ENCODE data around the gene PPP2R1A. TPM values are rescaled to one million over a fixed set of nuclear protein-coding genes. Genes with fewer than 3 reads are reported as not detected.

Gene PPP2R1A
- total and polyA plus RNA-seq, 2 of the 13 experiments (the other 11 are each of a cell fraction or from before 2014, with no cell fraction given) = 86.7 to 130 TPM

GRCh38 chr19:52189735-52190486 is at the start of gene PPP2R1A (continued):
- TF ChIP-seq CEBPZ (IDR thresholded peaks at IDR 0.05; ENCODE audit: low read length) (peak; percentile 58), ZBTB21 (CRISPR knock-in tag; IDR thresholded peaks at IDR 0.05) (no peak), SOX6 (IDR thresholded peaks at IDR 0.05) (no peak), SOX6 (CRISPR knock-in tag; IDR thresholded peaks at IDR 0.05) (peak; percentile 67), REPIN1 (CRISPR knock-in tag; IDR thresholded peaks at IDR 0.05; ENCODE audit: borderline replicate concordance, low read depth) (0 out of 2 replicates have a peak, but pooled peaks have one; percentile 35), ZNF263 (CRISPR knock-in tag; IDR thresholded peaks at IDR 0.05) (peak; percentile 74), HMGA1 (CRISPR knock-in tag; conservative IDR thresholded peaks at IDR 0.05) (no peak), ZNF737 (CRISPR knock-in tag; IDR thresholded peaks at IDR 0.05; ENCODE audit: borderline replicate concordance) (no peak), ZSCAN22 (CRISPR knock-in tag; IDR thresholded peaks at IDR 0.05) (peak; percentile 24; the same call in 1 of the 2 replicates), SMARCE1 (IDR thresholded peaks at IDR 0.05; ENCODE audit: borderline replicate concordance) (no peak), FOXC1 (CRISPR knock-in tag; IDR thresholded peaks at IDR 0.05; ENCODE audit: borderline replicate concordance) (peak; percentile 44; the same call in 1 of the 2 replicates), ATF7 (IDR thresholded peaks at IDR 0.05) (no peak), ATF7 (CRISPR knock-in tag; IDR thresholded peaks at IDR 0.05) (no peak), ZNF598 (CRISPR knock-in tag; IDR thresholded peaks at IDR 0.05; ENCODE audit: borderline replicate concordance) (peak; percentile 23; the same call in 1 of the 2 replicates), ZNF777 (CRISPR knock-in tag; IDR thresholded peaks at IDR 0.05) (peak; percentile 55), JUN (CRISPR knock-in tag; IDR thresholded peaks at IDR 0.05) (0 out of 2 replicates have a peak, but pooled peaks have one; percentile 46), NFYC (CRISPR knock-in tag; IDR thresholded peaks at IDR 0.05) (peak; percentile 83), HNRNPLL (IDR thresholded peaks at IDR 0.05; ENCODE audit: low read depth, low read length, poor library complexity, severe bottlenecking) (peak; percentile 74), TBX2 (CRISPR knock-in tag; IDR thresholded peaks at IDR 0.05; ENCODE audit: borderline replicate concordance) (peak; percentile 85), MEF2D (CRISPR knock-in tag; IDR thresholded peaks at IDR 0.05) (peak; percentile 67), MEIS2 (CRISPR knock-in tag; IDR thresholded peaks at IDR 0.05) (peak; percentile 28; the same call in 1 of the 2 replicates), BORCS8-MEF2B (CRISPR knock-in tag; IDR thresholded peaks at IDR 0.05) (peak; percentile 76), ZBTB44 (CRISPR knock-in tag; IDR thresholded peaks at IDR 0.05) (0 out of 2 replicates have a peak, but pooled peaks have one; percentile 59), ZMAT3 (CRISPR knock-in tag; conservative IDR thresholded peaks at IDR 0.05) (peak; percentile 37; the same call in 1 of the 2 replicates), ZNF230 (CRISPR knock-in tag; IDR thresholded peaks at IDR 0.05) (peak; percentile 90; the same call in 1 of the 2 replicates), ZNF703 (CRISPR knock-in tag; IDR thresholded peaks at IDR 0.05; ENCODE audit: borderline replicate concordance) (no peak), ZNF747 (CRISPR knock-in tag; IDR thresholded peaks at IDR 0.05; ENCODE audit: borderline replicate concordance) (peak; percentile 43; the same call in 1 of the 2 replicates)

Measured in HepG2 (cell line).